A549 (cell line): Measurements from ENCODE around the gene PROX1. TPM values are rescaled to one million over a fixed set of nuclear protein-coding genes. Genes with fewer than 3 reads are reported as not detected.
"Not testable (repeated sequence)": the region's sequence is repeated elsewhere in the genome, so short reads cannot be mapped to it uniquely, and the experiment has no call there.

Experiments used
- ATAC-seq, 2 experiments: fragments of 200-7000 bp in 1 of 2; fragments of >200 bp in 1 of 2; cut with Nextera tagmentation in 1 of 2; cut with Tn5 transposase in 1 of 2; 3 replicates each; pipeline versions ENCODE4 v1.8.0 to v1.9.1; 2018 to 2020; ENCODE audit warnings: mild to moderate bottlenecking in 1 of 2, moderate library complexity in 1 of 2
- CTCF ChIA-PET: fragments of 300-600 bp; sonication (Branson Sonifier 250); formaldehyde crosslinking; extraction: SDS; loops from one replicate; lab custom pipeline; 2021; ENCODE audit warnings: antibody characterized with exemption, inconsistent platforms; lab: Yijun Ruan, JAX
- POLR2A ChIA-PET: fragments of 350-600 bp; formaldehyde crosslinking; extraction: SDS; loops from one replicate; lab custom pipeline; 2021; ENCODE audit warnings: antibody characterized with exemption, inconsistent platforms; lab: Yijun Ruan, JAX
- DNase-seq, 2 experiments: peaks; one replicate each; pipeline versions ENCODE4 v3.0.0 to v3.0.0-alpha.2; 2011 to 2016; ENCODE audit warnings: low read depth in 1 of 2, low spot score in 1 of 2
- FAIRE-seq: peaks from 2 replicates; lab custom pipeline; 2011; peaks lifted over from hg19 to GRCh38; lab: Jason Lieb, UNC
- H3K27ac ChIP-seq, 2 experiments: fragments of >200 bp; sonication (Bioruptor Twin); formaldehyde crosslinking; 3 replicates each; pipeline ENCODE4 v1.5.1; 2016 to 2017
- H3K4me1 ChIP-seq: fragments of >200 bp; sonication (Bioruptor Twin); formaldehyde crosslinking; 3 replicates; pipeline ENCODE4 v1.6.1; 2016
- H3K4me2 ChIP-seq: fragments of >200 bp; sonication (Bioruptor Twin); formaldehyde crosslinking; 3 replicates; pipeline ENCODE4 v1.6.1; 2016
- H3K4me3 ChIP-seq: fragments of >200 bp; sonication (Bioruptor Twin); formaldehyde crosslinking; 3 replicates; pipeline ENCODE4 v1.5.1; 2016
- H3K9me3 ChIP-seq: fragments of >200 bp; sonication (Bioruptor Twin); formaldehyde crosslinking; 3 replicates; pipeline ENCODE4 v1.6.1; 2016
- CBX2 ChIP-seq: fragments of 200-600 bp; sonication (generic); IDR thresholded peaks from 2 replicates; pipeline ENCODE4 v1.6.1; 2016; ENCODE audit warnings: low read depth, mild to moderate bottlenecking, borderline replicate concordance
- CEBPB ChIP-seq, 2 experiments: fragments of >200 bp in 1 of 2; sonication (Bioruptor Twin) in 1 of 2; formaldehyde crosslinking in 1 of 2; IDR thresholded peaks; 2 replicates each; pipeline ENCODE4 v1.6.1; 2012 to 2016
- CTCF ChIP-seq: fragments of >200 bp; sonication (Bioruptor Twin); formaldehyde crosslinking; IDR thresholded peaks from 3 replicates; pipeline ENCODE4 v1.5.1; 2016
- NPAS2 ChIP-seq: fragments of 250-450 bp; sonication (Bioruptor Pico); IDR thresholded peaks from 2 replicates; pipeline ENCODE4 v1.8.0; 2022; ENCODE audit warnings: mild to moderate bottlenecking, moderate library complexity, borderline replicate concordance
- PHF8 ChIP-seq: fragments of 200-600 bp; sonication (generic); IDR thresholded peaks from 2 replicates; pipeline ENCODE4 v1.6.1; 2016; ENCODE audit warnings: low read depth, mild to moderate bottlenecking, antibody characterized with exemption, moderate library complexity, borderline replicate concordance
- POLR2A ChIP-seq: IDR thresholded peaks from 2 replicates; pipeline ENCODE4 v1.6.1; 2012; ENCODE audit warnings: mild to moderate bottlenecking, low read length
- SREBF2 ChIP-seq: fragments of 450-650 bp; IDR thresholded peaks from 2 replicates; pipeline ENCODE4 v1.6.1; 2014; ENCODE audit warnings: mild to moderate bottlenecking, moderate library complexity
- TFCP2L1 ChIP-seq: fragments of 250-450 bp; sonication (Bioruptor Pico); IDR thresholded peaks from 2 replicates; pipeline ENCODE4 v1.5.0; 2021; ENCODE audit warnings: mild to moderate bottlenecking
- USF2 ChIP-seq: fragments of 450-650 bp; IDR thresholded peaks from 2 replicates; pipeline ENCODE4 v1.6.1; 2014; ENCODE audit warnings: antibody characterized with exemption
- WGBS: methylation state at CpG from one replicate; pipeline ENCODE4 v1.1.6; 2017; ENCODE audit errors: missing lambda C conversion rate; 5-methylcytosine and 5-hydroxymethylcytosine counted together
- polyA plus RNA-seq, 4 experiments: library from polyadenylated mRNA; depleted of rRNA in 3 of 4; stranded (reverse); fragments of >200 nt; fragmentation: RNase III in 1 of 4; extraction: RNeasy Plus Mini Kit Qiagen cat#74134 plus additional on column Dnase treatment in 1 of 4; gene quantifications; 2 replicates in 3 of 4; 3 replicates in 1 of 4; pipeline ENCODE4 v1.2.3, GENCODE V29; 2011 to 2017

Gene PROX1
- polyA plus RNA-seq, 2 of the 4 experiments (the other 2 are of a cell fraction), result 0.01 to 0.06 TPM

GRCh38 chr1:214085325-214085724, 97.6 kb downstream of the PROX1 start (continued):
- TF ChIP-seq TFCP2L1 (CRISPR knock-in tag) (no peak), SREBF2 (no peak), CBX2 (no peak), POLR2A (no peak), PHF8 (no peak), NPAS2 (CRISPR knock-in tag) (no peak)

GRCh38 chr1:214086945-214087344, 99.2 kb downstream of the PROX1 start:
- CTCF ChIA-PET, result interaction anchor here (1.0 kb wide), 1 partner anchor 36 kb away, joined by 4 read pairs; no protein-coding TSS in a partner anchor
- FAIRE-seq (no peak), DNase-seq (peak in 1 of 2 experiments; percentile 7), ATAC-seq (no peak)
- POLR2A ChIA-PET, result no interaction called here
- no peak overlapping the region for H3K4me2 ChIP-seq
- H3K9me3 ChIP-seq, result no peaks in the 10 kb centered on the region
- no peak overlapping the region for H3K4me3 ChIP-seq
- H3K27ac ChIP-seq, result no peak overlapping the region
- WGBS, result 21% methylated on average over 5 of the region's 5 CpGs
- TF ChIP-seq CEBPB (IDR thresholded peaks at IDR 0.05) (no peak), CTCF (no peak), USF2 (no peak)
- no peaks in the 10 kb centered on the region for H3K4me1 ChIP-seq

- H3K9me3 ChIP-seq, FAIRE-seq, H3K4me3 ChIP-seq, ATAC-seq, H3K4me1 ChIP-seq, DNase-seq, H3K27ac ChIP-seq, H3K4me2 ChIP-seq, CTCF ChIA-PET, POLR2A ChIA-PET: not testable (repeated sequence)
- 1% methylated on average over 2 of the region's 2 CpGs for WGBS
These were observed 101.2 kb downstream of the PROX1 start for GRCh38 chr1:214089003-214089402.
